Cardiac atrium fibroblast (primary cell): Measurements from ENCODE around the gene OR2L5. TPM values are rescaled to one million over a fixed set of nuclear protein-coding genes. Genes with fewer than 3 reads are reported as not detected.

Experiments used
- total RNA-seq: library from RNA; depleted of rRNA; stranded (reverse); fragments of >200 nt; gene quantifications from 2 replicates; pipeline ENCODE4 v1.2.3, GENCODE V29; 2015

OR2L5 gene
- not detected in 2 replicates for total RNA-seq

GRCh38 chr1:248013229-248013710 is at the start of gene OR2L5:
Gene OR2L5 (plus strand): TSS chr1:248013660. CDS start chr1:248021948, 8,288 bp downstream.

GRCh38 chr1:247964933-247965332 is 48.5 kb upstream of the OR2L5 start, which contains the start of gene OR2AK2:
Gene OR2AK2 (plus strand): TSS chr1:247965233. CDS start chr1:247965377, 144 bp downstream.

GRCh38 chr1:248029770-248030169 is 16.3 kb downstream of the OR2L5 start, which contains the start of gene OR2L2:
Gene OR2L2 (plus strand): TSS chr1:248030070. CDS start chr1:248038268, 8,198 bp downstream.

GRCh38 chr1:248046536-248046935 is 33.1 kb downstream of the OR2L5 start, which contains the start of gene OR2L3:
Gene OR2L3 (plus strand): TSS chr1:248046836. CDS start chr1:248060682, 13,846 bp downstream.

Other genes with a start within 250 kb of the OR2L5 start
- not detected in 2 replicates for gene OR14A16, start 189.5 kb upstream of the OR2L5 start, total RNA-seq
- gene OR11L1, start 171.8 kb upstream of the OR2L5 start, total RNA-seq, result not detected in 2 replicates
- 0.32 TPM in 1 of 2 replicates, not detected in the other for gene TRIM58, start 156.5 kb upstream of the OR2L5 start, total RNA-seq
- not detected in 2 replicates for gene OR2W3, start 118.1 kb upstream of the OR2L5 start, total RNA-seq
- not detected in 2 replicates for gene OR2T8, start 93.4 kb upstream of the OR2L5 start, total RNA-seq
- gene OR2AJ1, start 88.8 kb upstream of the OR2L5 start, total RNA-seq, result not detected in 2 replicates
- gene OR2L8, start 64.8 kb upstream of the OR2L5 start, total RNA-seq, result not detected in 2 replicates
- not detected in 2 replicates for gene OR2AK2, start 48.4 kb upstream of the OR2L5 start, total RNA-seq
- not detected in 2 replicates for gene OR2L2, start 16.4 kb downstream of the OR2L5 start, total RNA-seq
- gene OR2L3, start 33.2 kb downstream of the OR2L5 start, total RNA-seq, result not detected in 2 replicates
- not detected in 2 replicates for gene OR2L13, start 81.5 kb downstream of the OR2L5 start, total RNA-seq
- not detected in 2 replicates for gene OR2M5, start 131.5 kb downstream of the OR2L5 start, total RNA-seq
- not detected in 2 replicates for gene OR2M2, start 161.2 kb downstream of the OR2L5 start, total RNA-seq
- not detected in 2 replicates for gene OR2M3, start 183.6 kb downstream of the OR2L5 start, total RNA-seq
- gene OR2M4, start 217.8 kb downstream of the OR2L5 start, total RNA-seq, result not detected in 2 replicates